Endothelial cell of umbilical vein (primary cell): ENCODE measurements around the gene SVIL. TPM values are rescaled to one million over a fixed set of nuclear protein-coding genes. Genes with fewer than 3 reads are reported as not detected.
"Not testable (repeated sequence)": the region's sequence is repeated elsewhere in the genome, so short reads cannot be mapped to it uniquely, and the experiment has no call there.

Source experiments
- BruUV-seq: library from RNA; stranded (reverse); fragments of 400-500 nt; replicated peaks from 2 replicates; lab custom pipeline; 2021; lab: Mats Ljungman, UMichigan
- CTCF ChIA-PET: fragments of 300-600, 350-600 bp; sonication (Branson Sonifier 250); formaldehyde crosslinking; loops from one replicate; lab custom pipeline; 2021; ENCODE audit warnings: antibody characterized with exemption, inconsistent platforms; lab: Charles Lee
- POLR2A ChIA-PET: fragments of 300-600, 350-600 bp; sonication (Branson Sonifier 250); formaldehyde crosslinking; loops from one replicate; lab custom pipeline; 2021; ENCODE audit warnings: antibody characterized with exemption, inconsistent platforms; lab: Charles Lee
- DNase-seq: peaks from one replicate; pipeline ENCODE4 v3.0.0-alpha.2; 2011; ENCODE audit warnings: low read depth, low spot score
- FAIRE-seq: peaks from 2 replicates; lab custom pipeline; 2011; peaks lifted over from hg19 to GRCh38; lab: Jason Lieb, UNC
- H2AFZ ChIP-seq: 2 replicates; pipeline ENCODE4 v1.6.0; 2012; ENCODE audit warnings: low read depth, low read length, control low read depth, inconsistent platforms
- H3K27ac ChIP-seq: 2 replicates; pipeline ENCODE4 v1.5.1; 2011; ENCODE audit warnings: low read depth, mild to moderate bottlenecking, control low read depth, low read length, moderate library complexity; ENCODE audit not compliant: insufficient read depth
- H3K27me3 ChIP-seq, 2 experiments: 2 replicates each; pipeline versions ENCODE4 v1.6.0 to v1.6.1; 2011; ENCODE audit warnings: low read length in 2 of 2, mixed read lengths in 1 of 2; ENCODE audit not compliant: control insufficient read depth in 2 of 2, insufficient read depth in 2 of 2
- H3K36me3 ChIP-seq, 2 experiments: 2 replicates in 1 of 2; 3 replicates in 1 of 2; pipeline ENCODE4 v1.5.1; 2011; ENCODE audit warnings: low read length in 2 of 2, mild to moderate bottlenecking in 1 of 2, moderate library complexity in 1 of 2; ENCODE audit not compliant: control insufficient read depth in 2 of 2, insufficient read depth in 2 of 2; ENCODE audit errors: extremely low read depth in 1 of 2
- H3K4me1 ChIP-seq: 3 replicates; pipeline ENCODE4 v1.5.1; 2011; ENCODE audit warnings: mild to moderate bottlenecking, low read length; ENCODE audit not compliant: control insufficient read depth, insufficient read depth; ENCODE audit errors: extremely low read depth
- H3K4me2 ChIP-seq: 2 replicates; pipeline ENCODE4 v1.6.1; 2011; ENCODE audit warnings: low read length, control low read depth, mixed read lengths; ENCODE audit not compliant: insufficient read depth
- H3K4me3 ChIP-seq, 3 experiments: fragments of 200-600 bp in 1 of 3; sonication (generic), shearing (Covaris generic) in 1 of 3; replicated peaks in 1 of 3; 2 replicates each; pipeline ENCODE4 v1.5.1; 2011 to 2016; ENCODE audit warnings: control low read depth in 3 of 3, low read length in 3 of 3, mild to moderate bottlenecking in 2 of 3, inconsistent platforms in 1 of 3, low read depth in 1 of 3, moderate library complexity in 1 of 3; ENCODE audit not compliant: insufficient read depth in 1 of 3
- H3K79me2 ChIP-seq: 2 replicates; pipeline ENCODE4 v1.6.0; 2012; ENCODE audit warnings: low read length, inconsistent platforms; ENCODE audit not compliant: control insufficient read depth, insufficient read depth
- H3K9ac ChIP-seq: replicated peaks from 2 replicates; pipeline ENCODE3; 2011; ENCODE audit warnings: low read length, control low read depth; ENCODE audit not compliant: insufficient read depth; ENCODE audit errors: extremely low read depth
- H3K9me1 ChIP-seq: replicated peaks from 3 replicates; pipeline ENCODE4 v1.6.0; 2011; ENCODE audit warnings: mild to moderate bottlenecking, low read length; ENCODE audit not compliant: control insufficient read depth, insufficient read depth; ENCODE audit errors: extremely low read depth
- H3K9me3 ChIP-seq: replicated peaks from 2 replicates; pipeline ENCODE4 v1.5.1; 2012; ENCODE audit warnings: low read length, inconsistent platforms; ENCODE audit not compliant: control insufficient read depth, insufficient read depth
- H4K20me1 ChIP-seq: replicated peaks from 2 replicates; pipeline ENCODE3; 2011; ENCODE audit warnings: mild to moderate bottlenecking, low read length; ENCODE audit not compliant: control insufficient read depth, insufficient read depth; ENCODE audit errors: extremely low read depth
- EZH2 ChIP-seq: IDR thresholded peaks from 2 replicates; pipeline ENCODE4 v1.6.1; 2012; ENCODE audit warnings: borderline replicate concordance, low read depth, mild to moderate bottlenecking, moderate library complexity, low read length, inconsistent platforms; ENCODE audit not compliant: severe bottlenecking
- FOS ChIP-seq: IDR thresholded peaks from 2 replicates; pipeline ENCODE4 v1.6.1; 2011; ENCODE audit warnings: mild to moderate bottlenecking, low read length, moderate library complexity, borderline replicate concordance; ENCODE audit not compliant: insufficient read depth
- GATA2 ChIP-seq: IDR thresholded peaks from 2 replicates; pipeline ENCODE4 v1.7.0; 2011; ENCODE audit warnings: low read depth, mild to moderate bottlenecking, moderate library complexity, mixed read lengths, low read length; ENCODE audit not compliant: insufficient read length, insufficient read depth
- JUN ChIP-seq: IDR thresholded peaks from 2 replicates; pipeline ENCODE4 v1.6.1; 2011; ENCODE audit warnings: borderline replicate concordance, low read depth; ENCODE audit not compliant: insufficient read length, insufficient read depth
- MYC ChIP-seq: IDR thresholded peaks from one replicate; pipeline ENCODE4 v1.6.1; 2011; ENCODE audit warnings: mild to moderate bottlenecking, low read depth, low read length
- POLR2A ChIP-seq: IDR thresholded peaks from 2 replicates; pipeline ENCODE4 v1.6.1; 2012; ENCODE audit warnings: low read depth, mild to moderate bottlenecking, control low read depth, low read length
- POLR2AphosphoS5 ChIP-seq: IDR thresholded peaks from 2 replicates; pipeline ENCODE4 v1.6.1; 2012; ENCODE audit warnings: low read depth, mild to moderate bottlenecking, control low read depth, low read length, moderate library complexity; ENCODE audit not compliant: insufficient read depth
- dilution Hi-C: fragments of 300-500 bp; cut with MboI; formaldehyde crosslinking; loops from one replicate; pipeline ENCODE4 v1.15.0; 2019; ENCODE audit warnings: low sequenced_read_pairs; ENCODE audit not compliant: extremely low pct_ligation_motif_present
- intact Hi-C: fragments of 100-400 bp; cut with micrococcal nuclease; formaldehyde crosslinking; loops from one replicate; pipeline ENCODE4 v1.10.0; 2022
- polyA plus RNA-seq, 4 experiments: library from polyadenylated mRNA; depleted of rRNA in 3 of 4; stranded (reverse) in 3 of 4; unstranded in 1 of 4; fragments of >200 nt; gene quantifications; 2 replicates each; pipeline versions ENCODE4 v1.2.1 to v1.2.3, GENCODE V29; 2011 to 2012; ENCODE audit warnings: missing spikeins in 1 of 4
- total RNA-seq: library from RNA; stranded (reverse); gene quantifications from 2 replicates; pipeline ENCODE4 v1.2.3, GENCODE V29; 2021
- TF ChIP-seq, protein P1 (sequence below): IDR thresholded peaks from 2 replicates; pipeline ENCODE4 v1.6.1; 2011; ENCODE audit not compliant: insufficient read depth, insufficient read length
- TF ChIP-seq, protein P2 (sequence below), 2 donors: IDR thresholded peaks; 1 replicate in 1 of 2; 2 replicates in 1 of 2; pipeline ENCODE4 v1.5.1; 2011; ENCODE audit warnings: low read length in 2 of 2, mild to moderate bottlenecking in 2 of 2, moderate library complexity in 2 of 2, control low read depth in 1 of 2, inconsistent platforms in 1 of 2, low read depth in 1 of 2; ENCODE audit not compliant: insufficient read depth in 1 of 2; ENCODE audit errors: extremely low read depth in 1 of 2

The SVIL gene
- total and polyA plus RNA-seq, 2 donors (not counting 3 experiments of a cell fraction or from before 2014, with no cell fraction given): 22.6 to 70.7 TPM

DNA sequence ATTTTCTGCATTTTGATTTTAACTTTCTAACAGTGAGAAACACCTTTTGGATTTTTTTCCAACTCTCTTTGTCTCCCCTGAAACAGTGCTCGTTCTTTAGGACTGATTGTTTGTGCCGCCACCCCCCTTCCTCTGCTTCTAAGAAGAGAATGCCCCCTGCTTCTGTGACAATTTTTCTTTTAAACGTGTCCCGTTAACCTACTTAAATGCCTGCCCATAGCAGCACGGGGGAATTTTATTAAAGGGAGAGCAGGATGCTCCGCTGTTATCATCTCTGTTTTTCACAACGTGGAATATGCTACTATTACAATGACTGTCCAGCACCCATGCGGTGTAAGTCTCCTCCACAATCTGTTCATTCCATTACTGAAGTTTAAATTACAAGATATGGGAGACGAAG is 67.8 kb downstream of the SVIL start:
- intact Hi-C loops: no loop called here
- Histone ChIP-seq H2AFZ (no peak overlapping the region), H3K4me2 (no peak overlapping the region), H3K4me1 (no peaks in the 10 kb centered on the region), H3K9ac (no peak overlapping the region), H3K4me3 (no peak overlapping the region), H3K36me3 (peaks cover 0 to 6% of the 10 kb centered on the region in 2 experiments), H3K9me3 (no peaks in the 10 kb centered on the region), H3K9me1 (no peaks in the 10 kb centered on the region), H4K20me1 (no peaks in the 10 kb centered on the region), H3K27me3 (no peaks in the 10 kb centered on the region), H3K27ac (no peak overlapping the region), H3K79me2 (no peaks in the 10 kb centered on the region)
- FAIRE-seq (no peak), DNase-seq (no peak)
- dilution Hi-C loops: no loop called here
- no TSS peak for BruUV-seq
- ChIA-PET CTCF (interaction anchor here (0.8 kb wide), 1 partner anchor 12 kb away, joined by 3 read pairs; no protein-coding TSS in a partner anchor), POLR2A (no interaction called here)
- no peak for TF ChIP-seq FOS
- TF ChIP-seq, protein P1, sequence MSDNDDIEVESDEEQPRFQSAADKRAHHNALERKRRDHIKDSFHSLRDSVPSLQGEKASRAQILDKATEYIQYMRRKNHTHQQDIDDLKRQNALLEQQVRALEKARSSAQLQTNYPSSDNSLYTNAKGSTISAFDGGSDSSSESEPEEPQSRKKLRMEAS: no peak
- no peak for TF ChIP-seq JUN
- TF ChIP-seq GATA2: no peak
- TF ChIP-seq POLR2A: no peak
- TF ChIP-seq, protein P2, sequence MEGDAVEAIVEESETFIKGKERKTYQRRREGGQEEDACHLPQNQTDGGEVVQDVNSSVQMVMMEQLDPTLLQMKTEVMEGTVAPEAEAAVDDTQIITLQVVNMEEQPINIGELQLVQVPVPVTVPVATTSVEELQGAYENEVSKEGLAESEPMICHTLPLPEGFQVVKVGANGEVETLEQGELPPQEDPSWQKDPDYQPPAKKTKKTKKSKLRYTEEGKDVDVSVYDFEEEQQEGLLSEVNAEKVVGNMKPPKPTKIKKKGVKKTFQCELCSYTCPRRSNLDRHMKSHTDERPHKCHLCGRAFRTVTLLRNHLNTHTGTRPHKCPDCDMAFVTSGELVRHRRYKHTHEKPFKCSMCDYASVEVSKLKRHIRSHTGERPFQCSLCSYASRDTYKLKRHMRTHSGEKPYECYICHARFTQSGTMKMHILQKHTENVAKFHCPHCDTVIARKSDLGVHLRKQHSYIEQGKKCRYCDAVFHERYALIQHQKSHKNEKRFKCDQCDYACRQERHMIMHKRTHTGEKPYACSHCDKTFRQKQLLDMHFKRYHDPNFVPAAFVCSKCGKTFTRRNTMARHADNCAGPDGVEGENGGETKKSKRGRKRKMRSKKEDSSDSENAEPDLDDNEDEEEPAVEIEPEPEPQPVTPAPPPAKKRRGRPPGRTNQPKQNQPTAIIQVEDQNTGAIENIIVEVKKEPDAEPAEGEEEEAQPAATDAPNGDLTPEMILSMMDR (IDR thresholded peaks at IDR 0.05; ENCODE audit: extremely low read depth in 1 of 2, insufficient read depth in 1 of 2, low read depth in 1 of 2, low read length in 2 of 2): no peak
- no peak for TF ChIP-seq EZH2
- no peak for TF ChIP-seq POLR2AphosphoS5
- no peak for TF ChIP-seq MYC

DNA sequence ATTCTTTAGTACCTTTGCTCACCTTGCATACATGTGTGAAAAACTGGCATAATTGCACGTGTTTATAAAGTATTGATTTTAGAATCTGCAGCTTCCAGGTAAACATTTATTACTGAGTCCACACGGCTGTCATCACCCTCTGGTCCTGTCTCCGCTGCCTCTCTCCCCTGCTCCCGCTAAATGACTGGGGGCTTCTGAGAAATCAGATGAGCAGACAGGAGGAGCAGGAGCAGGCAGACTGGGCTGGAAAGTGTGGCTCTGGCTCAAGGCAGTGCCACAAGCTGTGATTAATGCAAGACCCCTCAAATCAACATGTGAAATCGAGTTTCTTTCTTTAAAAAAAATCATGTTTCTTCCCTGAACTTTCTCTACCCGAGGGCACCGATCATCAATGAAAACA is 68.6 kb downstream of the SVIL start:
- H3K27ac ChIP-seq, FAIRE-seq, H3K9me1 ChIP-seq, H3K9ac ChIP-seq, BruUV-seq, H2AFZ ChIP-seq, DNase-seq, POLR2A ChIA-PET, H3K9me3 ChIP-seq, H3K36me3 ChIP-seq, H3K27me3 ChIP-seq, intact Hi-C loops, H4K20me1 ChIP-seq, CTCF ChIA-PET, H3K79me2 ChIP-seq, H3K4me3 ChIP-seq, H3K4me2 ChIP-seq, H3K4me1 ChIP-seq, dilution Hi-C loops: not testable (repeated sequence)
